ENCODE data around the gene BCKDHB.

GRCh38 chr6:80145509-80145908 is 39.0 kb downstream of the BCKDHB start:
- TF ChIP-seq CTCF (optimal IDR thresholded peaks at IDR 0.05 in 1 of 3, IDR thresholded peaks at IDR 0.05 in 1 of 3, conservative IDR thresholded peaks at IDR 0.05 in 1 of 3; ENCODE audit: extremely low read depth in 1 of 3, insufficient read depth in 2 of 3, low read length in 3 of 3) (no peak), EZH2 (IDR thresholded peaks at IDR 0.05; ENCODE audit: low read length) (no peak)
